ENCODE results near the gene LELP1.

- TF ChIP-seq CTCF (IDR thresholded peaks at IDR 0.05; ENCODE audit: low read depth, low read length, poor library complexity, severe bottlenecking) = no peak
- TF ChIP-seq EZH2phosphoT487 (IDR thresholded peaks at IDR 0.05; ENCODE audit: borderline replicate concordance, low read length) = no peak
Measured at GRCh38 chr1:153217212-153217611, 14.0 kb downstream of the LELP1 start, which contains the start of gene PRR9.

Data from DOHH2 (cell line).